Hematopoietic multipotent progenitor cell treated with erythropoietin and hydrocortisone succinate and interleukin-3 and kit ligand, for 4 days (in vitro differentiated cells): ENCODE measurements around the gene CD163L1.
A peak's percentile ranks its signal among the peaks of the same experiment; 100 is the strongest.
"Not testable (repeated sequence)": the region's sequence is repeated elsewhere in the genome, so short reads cannot be mapped to it uniquely, and the experiment has no call there.

Source experiments
- DNase-seq: peaks from one replicate; pipeline ENCODE4 v3.0.0-alpha.2; 2015

The CD163L1 gene

DNA sequence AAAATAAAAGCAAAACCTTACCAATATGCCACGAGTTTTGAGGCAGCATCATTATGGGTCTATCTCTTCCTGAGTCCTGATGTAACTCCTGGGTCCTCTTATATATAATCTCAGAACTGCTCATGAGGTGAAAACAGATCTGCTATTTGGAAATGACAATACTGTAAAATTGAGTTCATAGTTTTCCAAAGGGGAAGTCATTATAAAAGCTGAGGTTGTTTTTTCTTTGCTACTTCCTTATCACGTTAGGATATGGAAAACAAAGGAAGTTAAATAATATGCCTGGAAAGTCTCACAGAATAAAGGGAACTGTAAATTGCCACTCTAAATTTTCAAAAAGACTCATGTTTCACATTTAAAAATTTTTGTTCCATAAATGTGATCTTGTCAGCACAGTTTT, at the start of gene CD163L1:
Gene CD163L1, minus strand, starts transcription at position 78 of the 400 bp plus-strand sequence. Its CDS starts 26 bp downstream, at position 52.
- peak; percentile 4 for DNase-seq

DNA sequence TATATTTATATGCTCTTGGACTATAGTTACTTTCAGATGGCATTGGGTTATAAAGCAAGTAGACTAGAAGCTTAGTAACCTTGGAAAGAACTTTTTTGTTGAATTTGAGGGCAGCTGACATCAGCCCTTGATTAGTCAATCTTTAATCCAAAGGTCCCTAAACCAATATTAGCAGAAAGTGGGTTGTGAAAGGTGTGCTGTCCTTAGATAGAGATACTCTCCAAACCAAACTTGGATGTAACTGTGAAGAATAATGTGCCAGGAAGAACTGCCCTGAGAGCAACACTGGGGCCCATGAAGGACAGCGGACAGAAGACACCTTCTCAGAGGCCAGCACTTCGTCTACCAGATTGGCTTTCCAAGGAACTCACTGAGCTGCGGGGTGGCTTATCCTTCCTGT, 49.1 kb upstream of the CD163L1 start:
- DNase-seq: no peak

DNA sequence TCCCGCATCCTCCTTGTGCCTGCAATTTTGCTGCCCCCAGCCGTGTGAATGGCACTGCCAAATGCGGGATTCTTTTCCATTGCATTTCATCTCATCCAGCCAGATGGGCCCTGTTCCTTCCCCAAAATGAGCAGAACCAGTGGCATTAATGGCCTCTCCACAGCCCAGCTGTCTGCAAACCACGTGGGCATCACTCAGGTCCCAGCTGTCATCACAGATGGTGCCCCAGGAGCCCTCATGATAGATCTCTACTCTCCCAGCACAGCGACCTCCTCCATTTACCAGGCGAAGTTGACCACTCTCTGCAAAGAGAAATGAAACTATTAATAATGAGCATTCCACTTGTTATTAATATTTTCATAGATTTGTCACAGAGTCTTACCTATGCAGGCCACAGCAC, 42.6 kb upstream of the CD163L1 start:
- DNase-seq: no peak

DNA sequence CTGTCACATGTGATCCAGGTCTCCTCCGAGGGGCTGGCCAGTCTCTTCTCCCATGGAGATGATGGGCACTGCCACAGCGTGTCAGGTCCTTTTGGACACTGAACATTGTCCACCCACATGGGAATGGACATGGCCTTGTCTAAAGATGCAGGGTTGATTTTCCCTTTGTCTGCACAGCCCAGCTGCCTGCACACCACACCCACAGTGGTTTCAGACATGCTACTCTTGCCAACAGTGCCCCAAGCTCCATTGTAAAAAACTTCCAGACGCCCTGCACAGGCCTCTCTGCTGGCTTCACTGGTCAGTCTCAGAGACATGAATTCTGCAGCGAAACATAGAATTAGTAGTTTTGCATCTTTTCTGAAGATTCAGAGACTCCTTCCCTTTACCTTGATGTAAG, 41.1 kb upstream of the CD163L1 start:
- no peak for DNase-seq

DNA sequence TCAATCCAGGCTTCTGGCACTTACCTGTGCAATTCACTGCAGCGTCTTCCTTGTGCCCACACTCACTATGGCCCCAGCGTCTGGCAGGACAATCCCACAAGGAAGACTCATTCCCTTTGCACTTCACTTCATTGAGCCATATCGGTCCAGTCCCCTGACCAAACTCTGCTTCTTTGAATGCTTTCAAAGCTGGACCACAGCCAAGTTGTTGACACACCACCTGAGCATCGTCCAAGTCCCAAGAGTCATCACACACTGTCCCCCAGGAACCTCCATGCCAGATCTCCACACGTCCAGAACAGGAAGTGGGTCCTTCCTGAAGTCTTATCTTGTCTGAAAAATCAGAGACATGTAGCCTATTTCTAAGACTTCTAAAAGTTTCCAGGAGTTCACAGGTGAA, 39.4 kb upstream of the CD163L1 start:
- DNase-seq: no peak

GRCh38 chr12:7479771-7480170, 35.8 kb upstream of the CD163L1 start:
- no peak for DNase-seq

GRCh38 chr12:7472060-7472459, 28.1 kb upstream of the CD163L1 start:
- no peak for DNase-seq

DNA sequence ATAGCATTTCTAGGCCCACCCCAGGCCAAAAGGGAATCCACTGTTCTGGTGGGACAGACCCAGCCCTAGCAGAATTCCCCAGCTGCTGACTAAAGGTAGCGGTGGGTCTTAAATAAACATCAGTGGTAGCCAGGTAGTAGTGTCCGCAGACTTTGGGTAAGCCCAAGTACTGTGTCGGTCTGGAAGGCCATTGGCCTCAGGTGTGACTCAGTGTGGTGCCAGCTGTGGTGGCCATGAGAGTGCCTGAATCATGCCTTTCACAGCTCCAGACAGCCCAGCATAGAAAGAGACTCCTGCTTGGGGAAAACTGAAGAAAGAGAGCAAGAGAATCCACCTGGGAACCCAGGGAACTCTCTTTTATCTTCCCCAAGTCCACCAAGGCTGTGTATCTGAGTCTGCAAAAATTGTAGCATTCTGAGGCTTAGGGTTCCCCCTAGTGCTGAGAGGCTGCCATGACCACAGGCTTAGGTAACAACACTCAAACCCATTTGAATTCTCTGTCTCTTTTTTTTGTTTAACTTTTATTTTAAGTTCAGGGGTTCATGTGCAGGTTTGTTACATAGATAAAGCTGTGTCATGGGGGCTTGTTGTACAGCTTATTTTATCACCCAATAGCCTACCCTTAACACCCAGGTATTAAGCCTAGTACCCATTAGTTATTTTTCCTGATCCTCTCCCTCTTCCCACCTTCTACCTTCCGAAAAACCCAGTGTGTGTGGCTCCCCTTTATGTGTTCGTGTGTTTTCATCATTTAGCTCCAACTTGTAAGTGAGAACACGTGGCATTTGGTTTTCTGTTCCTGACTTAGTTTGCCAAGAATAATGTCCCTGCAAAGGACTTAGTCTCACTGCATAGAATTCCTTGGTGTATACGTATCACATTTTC, 16.7 kb upstream of the CD163L1 start:
- peak; percentile 82 for DNase-seq

GRCh38 chr12:7459973-7460372, 16.0 kb upstream of the CD163L1 start:
- no peak for DNase-seq

GRCh38 chr12:7451756-7452155, 7.8 kb upstream of the CD163L1 start:
- no peak for DNase-seq

DNA sequence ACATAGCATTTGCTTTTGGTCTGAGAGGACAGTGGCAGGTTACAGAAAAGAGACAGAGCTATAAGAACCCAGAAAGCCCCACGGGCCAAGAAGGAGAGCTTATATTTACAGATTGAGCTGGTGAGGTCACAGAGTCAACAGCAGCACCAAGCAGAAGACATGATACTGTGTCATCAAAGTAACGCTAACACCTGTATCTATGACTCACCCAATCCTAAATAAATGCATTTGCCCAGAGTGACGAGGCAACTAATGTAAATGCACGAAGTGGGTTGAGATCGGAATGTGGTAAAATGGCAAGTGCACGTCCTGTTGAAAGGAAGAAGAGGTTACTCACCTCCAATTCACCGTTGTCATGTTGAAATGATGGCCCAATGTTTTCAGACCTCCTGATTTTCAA, 6.7 kb upstream of the CD163L1 start:
- no peak for DNase-seq

DNA sequence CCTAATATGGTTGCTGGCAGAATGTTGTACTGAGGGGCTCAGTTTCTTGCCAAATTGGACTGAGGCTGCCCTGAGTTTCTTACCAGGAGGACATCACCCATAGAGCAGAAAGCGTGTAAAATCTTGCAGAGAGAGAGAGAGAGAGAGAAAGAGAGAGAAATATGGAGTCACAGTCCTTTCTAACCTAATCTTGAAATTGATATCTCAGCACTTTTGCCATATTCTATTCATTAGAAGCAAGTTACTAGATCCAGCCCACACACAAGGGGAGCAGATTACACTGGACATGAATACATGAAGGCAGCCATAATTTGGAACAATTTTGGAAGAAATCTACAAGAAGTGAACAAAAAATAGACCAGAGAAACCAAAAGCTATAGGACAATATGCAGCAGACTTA, 4.1 kb upstream of the CD163L1 start:
- DNase-seq: no peak

- no peak for DNase-seq
These were observed 584 bp upstream of the CD163L1 start for GRCh38 chr12:7444537-7444936.

- no peak for DNase-seq
These were observed 2.7 kb downstream of the CD163L1 start for GRCh38 chr12:7441216-7441615.

DNA sequence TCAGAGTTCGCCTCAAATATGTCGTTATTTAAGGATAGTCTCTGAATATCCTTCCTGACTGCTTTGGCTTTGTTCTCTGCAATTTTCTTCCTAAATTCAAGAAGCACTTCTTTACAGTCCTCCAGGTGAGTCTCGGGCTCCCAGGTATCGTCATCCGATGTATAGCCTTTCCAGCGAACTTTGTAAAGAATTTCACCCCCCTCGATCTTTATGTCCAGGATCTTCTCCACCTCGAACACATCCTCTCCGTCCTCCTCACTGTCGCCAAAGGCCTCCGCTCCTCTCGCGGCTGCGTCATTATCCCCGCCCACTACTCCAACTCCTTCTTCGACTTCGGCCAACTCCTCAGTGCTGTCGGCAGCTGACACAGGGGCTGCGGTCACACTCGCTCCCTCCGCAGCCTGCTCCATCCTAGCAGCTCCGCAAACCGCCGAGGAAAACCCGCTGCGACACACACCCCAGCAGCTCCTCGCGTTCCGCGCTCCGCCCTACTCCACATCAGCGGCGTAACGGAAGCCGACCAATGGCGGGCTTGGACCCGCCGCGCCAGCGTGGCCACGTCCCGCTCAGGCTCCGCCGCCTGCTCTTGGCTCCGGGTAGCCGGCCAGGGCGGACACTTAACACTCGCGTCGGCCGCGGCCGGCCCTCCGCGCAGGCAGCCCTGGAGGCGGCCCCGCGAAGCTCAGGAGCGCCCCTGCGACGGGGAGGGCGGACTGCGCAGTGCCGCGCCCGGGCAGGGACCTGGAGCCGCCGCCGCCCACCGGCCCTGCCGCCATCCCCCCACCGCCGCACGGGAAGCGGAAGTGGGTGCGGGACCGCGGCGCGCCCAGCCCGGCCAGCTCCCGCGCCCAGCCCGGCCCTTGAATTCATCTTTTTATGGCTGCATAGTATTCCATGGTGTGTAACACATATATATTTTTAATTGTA, 4.1 kb downstream of the CD163L1 start:
- peak; percentile 74 for DNase-seq

DNA sequence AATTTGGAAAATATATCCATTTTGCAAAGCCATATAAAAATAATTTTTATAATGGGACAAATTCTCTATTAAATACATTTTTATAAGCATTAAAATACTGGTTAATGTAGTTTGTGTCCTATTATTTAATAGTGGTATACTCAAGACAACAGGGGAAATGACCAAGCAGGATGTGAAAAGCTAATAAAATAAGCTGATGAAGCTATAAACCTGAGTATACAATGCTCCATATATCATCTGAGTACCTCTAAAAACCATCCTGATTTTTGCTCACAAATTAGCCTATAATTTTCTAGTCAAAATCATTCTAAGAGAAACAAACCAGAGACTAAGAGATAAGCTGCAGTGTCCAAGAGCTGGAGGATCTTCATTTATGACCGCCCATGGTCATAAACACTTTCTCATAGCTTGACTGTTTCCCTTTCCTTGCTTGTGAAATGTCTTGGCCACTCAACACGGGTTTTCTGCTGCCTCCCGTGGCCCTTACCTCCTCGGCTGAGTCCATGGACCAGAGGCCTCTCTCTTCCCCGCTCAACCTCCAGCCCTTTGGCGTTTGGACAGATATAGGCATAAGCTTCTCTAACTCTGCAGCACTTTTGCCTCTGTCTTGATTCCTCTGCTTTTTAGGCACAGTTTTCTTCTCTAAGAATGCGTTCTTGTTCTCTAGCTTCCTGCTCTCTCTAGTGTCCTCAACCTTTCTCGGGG, 5.5 kb downstream of the CD163L1 start:
- DNase-seq: peak; percentile 4

DNA sequence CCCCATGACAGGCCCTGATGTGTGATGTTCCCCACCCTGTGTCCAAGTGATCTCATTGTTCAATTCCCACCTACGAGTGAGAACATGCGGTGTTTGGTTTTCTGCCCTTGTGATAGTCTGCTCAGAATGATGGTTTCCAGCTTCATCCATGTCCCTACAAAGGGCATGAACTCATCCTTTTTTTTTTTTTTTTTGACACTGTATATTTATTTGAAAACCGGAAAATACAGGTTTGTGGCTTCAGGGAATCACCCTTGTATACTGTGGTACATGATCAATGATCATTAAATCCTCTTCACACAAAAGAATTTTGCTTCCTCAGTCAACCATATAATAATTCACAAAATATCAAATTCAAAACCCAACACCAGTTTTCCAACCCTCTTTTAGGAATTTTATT, 6.5 kb downstream of the CD163L1 start:
- DNase-seq: not testable (repeated sequence)

DNA sequence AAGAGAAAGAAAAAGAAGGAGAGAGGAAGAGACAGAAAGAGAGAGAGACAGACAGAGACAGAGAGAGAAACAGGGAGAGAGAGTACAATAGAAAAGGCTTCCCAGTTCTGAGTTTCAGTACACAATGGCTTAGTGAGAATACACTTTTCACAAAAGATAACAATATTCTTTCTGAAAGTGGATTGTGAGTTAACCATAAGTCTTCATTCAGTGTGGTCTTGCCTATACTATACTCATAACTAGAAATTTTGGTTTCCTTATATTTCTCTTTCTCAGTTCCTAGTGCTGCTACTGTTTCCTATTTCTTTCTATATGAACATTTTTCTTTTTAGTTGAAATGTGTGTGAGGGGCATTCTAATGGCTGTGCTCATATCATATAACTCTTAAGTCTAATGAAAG, 9.3 kb downstream of the CD163L1 start:
- no peak for DNase-seq

DNA sequence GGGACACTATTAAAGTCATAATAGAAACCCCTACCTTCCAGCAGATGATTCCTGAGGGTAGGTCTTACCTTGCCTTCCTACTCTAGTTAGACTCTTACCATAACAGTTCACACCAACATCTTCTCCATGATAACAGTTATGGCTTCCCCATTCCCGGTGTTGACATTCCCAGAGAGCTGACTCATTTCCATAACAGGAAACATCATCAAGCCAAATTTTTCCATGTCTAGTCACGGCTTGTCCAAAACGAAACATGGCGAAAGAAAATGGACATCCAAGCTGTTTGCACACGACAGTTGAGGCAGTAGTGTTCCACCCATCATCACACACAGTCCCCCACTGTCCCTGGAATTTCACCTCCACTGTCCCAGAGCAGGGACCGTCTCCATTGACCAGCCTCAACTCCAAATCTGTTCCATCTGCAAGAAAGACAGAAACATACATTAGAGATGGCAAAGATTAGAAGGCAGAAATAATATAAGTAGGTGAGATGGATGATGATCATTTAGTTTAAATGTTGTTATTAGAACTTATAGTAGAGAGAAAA, 10.6 kb downstream of the CD163L1 start:
- no peak for DNase-seq

DNA sequence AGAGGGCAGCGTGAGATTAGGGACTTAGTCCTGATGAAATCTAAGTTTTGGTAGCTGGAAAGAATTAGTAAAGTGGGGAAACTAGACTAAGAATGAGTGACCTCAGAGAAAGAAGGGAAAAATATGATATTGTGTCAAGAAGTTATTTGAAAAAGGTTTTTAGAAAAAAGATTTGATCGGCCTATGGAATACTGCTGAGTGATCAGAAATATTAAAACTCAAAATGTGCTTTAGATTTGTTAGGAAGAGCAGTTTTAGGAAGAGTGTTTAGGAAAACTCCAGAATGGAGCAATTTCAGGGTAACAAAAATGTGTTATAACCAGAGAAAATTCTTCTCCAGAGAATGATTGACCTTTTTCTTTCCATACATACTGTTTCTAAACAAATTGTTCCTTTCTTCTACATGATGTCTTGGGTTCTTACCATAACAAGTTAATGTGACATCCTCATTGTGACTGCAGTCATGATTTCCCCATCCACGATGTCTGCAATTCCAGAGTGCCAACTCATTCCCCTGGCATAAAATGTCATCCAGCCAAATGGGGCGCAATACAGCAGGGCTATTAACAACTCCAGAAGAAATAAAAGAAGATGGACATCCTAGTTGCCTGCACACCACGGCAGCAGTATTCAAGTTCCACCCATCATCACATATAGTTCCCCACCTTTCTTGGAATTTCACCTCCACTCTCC, 11.8 kb downstream of the CD163L1 start:
- no peak for DNase-seq

DNA sequence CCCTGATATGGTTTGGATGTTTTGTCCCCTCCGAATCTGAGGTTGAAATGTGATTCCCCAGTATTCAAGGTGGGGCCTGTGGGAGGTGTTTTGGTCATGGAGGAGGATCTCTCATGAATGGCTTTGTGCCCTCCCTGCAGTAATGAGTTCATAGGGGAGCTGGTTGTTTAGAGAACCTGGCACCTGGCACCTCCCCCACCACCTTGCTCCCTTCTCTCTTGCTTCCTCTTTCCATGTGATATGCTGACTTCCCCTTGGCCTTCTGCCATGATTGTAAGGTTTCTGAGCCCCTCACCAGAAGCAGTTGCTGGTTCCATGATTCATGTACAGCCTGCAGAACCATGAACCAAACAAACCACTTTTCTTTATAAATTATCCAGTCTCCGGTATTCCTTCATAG, 32.6 kb downstream of the CD163L1 start:
- DNase-seq: peak; percentile 86

GRCh38 chr12:7404275-7404674, 39.7 kb downstream of the CD163L1 start:
- no peak for DNase-seq
